Endothelial cell of hepatic sinusoid (primary cell): ENCODE measurements around the gene WWOX.

ENCODE experiments used
- in situ Hi-C: cut with HindIII; loops from 2 replicates; pipeline ENCODE4 v1.10.0; 2017; ENCODE audit warnings: low sequenced_read_pairs

WWOX gene

GRCh38 chr16:78909226-78909625 is 809.8 kb downstream of the WWOX start:
- in situ Hi-C loops: no loop called here

GRCh38 chr16:78915811-78916345 is 816.4 kb downstream of the WWOX start:
- in situ Hi-C loops: no loop called here

- in situ Hi-C loops: no loop called here
Measured at GRCh38 chr16:78916928-78917545, 817.6 kb downstream of the WWOX start.

GRCh38 chr16:78918805-78919305 is 819.4 kb downstream of the WWOX start:
- in situ Hi-C loops: no loop called here

- in situ Hi-C loops: no loop called here
Measured at GRCh38 chr16:78919852-78920251, 820.4 kb downstream of the WWOX start.

- in situ Hi-C loops: no loop called here
Measured at GRCh38 chr16:78920621-78921020, 821.2 kb downstream of the WWOX start.

GRCh38 chr16:78925083-78925767 is 825.8 kb downstream of the WWOX start:
- in situ Hi-C loops: no loop called here

GRCh38 chr16:78926723-78927210 is 827.3 kb downstream of the WWOX start:
- in situ Hi-C loops: no loop called here

- in situ Hi-C loops: no loop called here
Measured at GRCh38 chr16:78927766-78928165, 828.3 kb downstream of the WWOX start.

- in situ Hi-C loops: no loop called here
Measured at GRCh38 chr16:78929841-78930240, 830.4 kb downstream of the WWOX start.

- in situ Hi-C loops: no loop called here
Measured at GRCh38 chr16:78930561-78930960, 831.1 kb downstream of the WWOX start.

- in situ Hi-C loops: no loop called here
Measured at GRCh38 chr16:78931267-78931666, 831.8 kb downstream of the WWOX start.

GRCh38 chr16:78931678-78932077 is 832.2 kb downstream of the WWOX start:
- in situ Hi-C loops: no loop called here

- in situ Hi-C loops: no loop called here
Measured at GRCh38 chr16:78932355-78932943, 833.0 kb downstream of the WWOX start.

GRCh38 chr16:78936060-78936459 is 836.6 kb downstream of the WWOX start:
- in situ Hi-C loops: no loop called here

- in situ Hi-C loops: no loop called here
Measured at GRCh38 chr16:78939597-78939996, 840.1 kb downstream of the WWOX start.

- in situ Hi-C loops: no loop called here
Measured at GRCh38 chr16:78942625-78943245, 843.3 kb downstream of the WWOX start.

GRCh38 chr16:78945336-78945735 is 845.9 kb downstream of the WWOX start:
- in situ Hi-C loops: no loop called here

- in situ Hi-C loops: no loop called here
Measured at GRCh38 chr16:78946556-78946955, 847.1 kb downstream of the WWOX start.

- in situ Hi-C loops: no loop called here
Measured at GRCh38 chr16:78950768-78951167, 851.3 kb downstream of the WWOX start.

GRCh38 chr16:78952630-78953029 is 853.2 kb downstream of the WWOX start:
- in situ Hi-C loops: no loop called here
